ENCODE results near the gene SLC25A1.

DNA sequence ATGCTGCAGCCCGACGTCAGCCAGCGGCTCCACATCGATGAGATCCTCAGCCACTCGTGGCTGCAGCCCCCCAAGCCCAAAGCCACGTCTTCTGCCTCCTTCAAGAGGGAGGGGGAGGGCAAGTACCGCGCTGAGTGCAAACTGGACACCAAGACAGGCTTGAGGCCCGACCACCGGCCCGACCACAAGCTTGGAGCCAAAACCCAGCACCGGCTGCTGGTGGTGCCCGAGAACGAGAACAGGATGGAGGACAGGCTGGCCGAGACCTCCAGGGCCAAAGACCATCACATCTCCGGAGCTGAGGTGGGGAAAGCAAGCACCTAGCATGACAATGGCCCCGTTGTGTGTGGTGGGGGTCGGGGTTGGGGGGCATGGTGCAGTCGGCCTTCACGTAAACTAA, 46.4 kb downstream of the SLC25A1 start:
- TF ChIP-seq CTCF (IDR thresholded peaks at IDR 0.05) (no peak), EZH2 (IDR thresholded peaks at IDR 0.05; ENCODE audit: borderline replicate concordance, insufficient read depth, low read depth, low read length, poor library complexity, severe bottlenecking) (no peak)
